ENCODE measurements around the gene KRTAP15-1. TPM values are rescaled to one million over a fixed set of nuclear protein-coding genes. Genes with fewer than 3 reads are reported as not detected.

The KRTAP15-1 gene
- total RNA-seq, result not detected in 2 replicates

GRCh38 chr21:30439975-30440374, at the start of gene KRTAP15-1:
Gene KRTAP15-1 (plus strand): TSS chr21:30440275. CDS start chr21:30440328, 53 bp downstream.

GRCh38 chr21:30395731-30396130, 44.3 kb upstream of the KRTAP15-1 start, which contains the start of gene KRTAP13-1:
Gene KRTAP13-1 (plus strand): TSS chr21:30396031. CDS start chr21:30396087, 56 bp downstream.

GRCh38 chr21:30425826-30426225, 14.2 kb upstream of the KRTAP15-1 start, which contains the start of gene KRTAP13-3:
Gene KRTAP13-3 (minus strand): TSS chr21:30425926. CDS start chr21:30425912, 14 bp downstream.

GRCh38 chr21:30430170-30430655, 9.9 kb upstream of the KRTAP15-1 start, which contains the start of gene KRTAP13-4:
Gene KRTAP13-4 (plus strand): TSS chr21:30430220. CDS start chr21:30430276, 56 bp downstream.

GRCh38 chr21:30480145-30480544, 40.1 kb downstream of the KRTAP15-1 start, which contains the start of gene KRTAP19-1:
Gene KRTAP19-1 (minus strand): TSS chr21:30480367. CDS start chr21:30480317, 50 bp downstream.

GRCh38 chr21:30487336-30487735, 47.3 kb downstream of the KRTAP15-1 start, which contains the start of gene KRTAP19-2:
Gene KRTAP19-2 (minus strand): TSS chr21:30487436. CDS start chr21:30487348, 88 bp downstream.

Other genes with a start within 250 kb of the KRTAP15-1 start
- not detected in 2 replicates for gene CLDN8, start 224.2 kb upstream of the KRTAP15-1 start, total RNA-seq
- not detected in 2 replicates for gene KRTAP24-1, start 157.3 kb upstream of the KRTAP15-1 start, total RNA-seq
- not detected in 2 replicates for gene KRTAP25-1, start 150.8 kb upstream of the KRTAP15-1 start, total RNA-seq
- gene KRTAP26-1, start 120.0 kb upstream of the KRTAP15-1 start, total RNA-seq, result not detected in 2 replicates
- gene KRTAP27-1, start 102.6 kb upstream of the KRTAP15-1 start, total RNA-seq, result not detected in 2 replicates
- not detected in 2 replicates for gene KRTAP23-1, start 91.7 kb upstream of the KRTAP15-1 start, total RNA-seq
- not detected in 2 replicates for gene KRTAP13-2, start 68.0 kb upstream of the KRTAP15-1 start, total RNA-seq
- not detected in 2 replicates for gene KRTAP13-1, start 44.2 kb upstream of the KRTAP15-1 start, total RNA-seq
- gene KRTAP13-3, start 14.3 kb upstream of the KRTAP15-1 start, total RNA-seq, result not detected in 2 replicates
- gene KRTAP13-4, start 10.1 kb upstream of the KRTAP15-1 start, total RNA-seq, result not detected in 2 replicates
- gene KRTAP19-1, start 40.1 kb downstream of the KRTAP15-1 start, total RNA-seq, result not detected in 2 replicates
- not detected in 2 replicates for gene KRTAP19-2, start 47.2 kb downstream of the KRTAP15-1 start, total RNA-seq
- gene KRTAP19-3, start 51.7 kb downstream of the KRTAP15-1 start, total RNA-seq, result not detected in 2 replicates
- gene KRTAP19-4, start 56.9 kb downstream of the KRTAP15-1 start, total RNA-seq, result not detected in 2 replicates
- not detected in 2 replicates for gene KRTAP19-5, start 61.9 kb downstream of the KRTAP15-1 start, total RNA-seq
- not detected in 2 replicates for gene KRTAP19-6, start 101.6 kb downstream of the KRTAP15-1 start, total RNA-seq
- not detected in 2 replicates for gene KRTAP19-7, start 121.0 kb downstream of the KRTAP15-1 start, total RNA-seq
- gene KRTAP22-2, start 150.1 kb downstream of the KRTAP15-1 start, total RNA-seq, result not detected in 2 replicates
- not detected in 2 replicates for gene KRTAP6-3, start 152.2 kb downstream of the KRTAP15-1 start, total RNA-seq
- gene KRTAP6-2, start 158.6 kb downstream of the KRTAP15-1 start, total RNA-seq, result not detected in 2 replicates
- not detected in 2 replicates for gene KRTAP22-1, start 160.8 kb downstream of the KRTAP15-1 start, total RNA-seq
- gene KRTAP6-1, start 173.7 kb downstream of the KRTAP15-1 start, total RNA-seq, result not detected in 2 replicates
- gene KRTAP20-1, start 176.2 kb downstream of the KRTAP15-1 start, total RNA-seq, result not detected in 2 replicates
- gene KRTAP20-4, start 180.4 kb downstream of the KRTAP15-1 start, total RNA-seq, result not detected in 2 replicates
- not detected in 2 replicates for gene KRTAP20-2, start 194.9 kb downstream of the KRTAP15-1 start, total RNA-seq
- gene KRTAP20-3, start 202.6 kb downstream of the KRTAP15-1 start, total RNA-seq, result not detected in 2 replicates

Measured in thoracic aorta endothelial cell (primary cell).